HCT116 (cell line): ENCODE measurements around the gene SNX9. TPM values are rescaled to one million over a fixed set of nuclear protein-coding genes. Genes with fewer than 3 reads are reported as not detected.

Source experiments
- ATAC-seq: fragments of 200-7000 bp; cut with Tn5 transposase; 2 replicates; pipeline ENCODE4 v1.9.1; 2020; ENCODE audit warnings: mild to moderate bottlenecking, moderate library complexity
- BruUV-seq: library from RNA; stranded (reverse); fragments of 400-500 nt; replicated peaks from 2 replicates; lab custom pipeline; 2021; lab: Mats Ljungman, UMichigan
- CTCF ChIA-PET: fragments of 300-600 bp; sonication (Branson Sonifier 250); formaldehyde crosslinking; loops from one replicate; lab custom pipeline; 2021; ENCODE audit warnings: antibody characterized with exemption; lab: Charles Lee
- POLR2A ChIA-PET: fragments of 300-600, 350-600 bp; sonication (Branson Sonifier 250); formaldehyde crosslinking; loops from one replicate; lab custom pipeline; 2021; ENCODE audit warnings: antibody characterized with exemption; lab: Charles Lee
- RAD21 ChIA-PET, 2 experiments: fragments of 300-600 bp; sonication (Branson Sonifier 250); formaldehyde crosslinking; loops; one replicate each; lab custom pipeline; 2023; ENCODE audit warnings: low total read pairs in 2 of 2; ENCODE audit not compliant: uncharacterized antibody in 2 of 2, unreplicated experiment in 2 of 2, low non-redundant PET in 1 of 2; lab: Charles Lee
- DNase-seq: peaks from one replicate; pipeline ENCODE4 v3.0.0-alpha.2; 2010; ENCODE audit warnings: low read depth, low spot score
- H2AFZ ChIP-seq: fragments of 200-600 bp; shearing (Covaris generic), sonication (generic); 2 replicates; pipeline ENCODE4 v1.6.1; 2017; ENCODE audit warnings: low read depth, mixed run types, mixed read lengths, antibody characterized with exemption, low read length; ENCODE audit not compliant: poor library complexity, severe bottlenecking
- H3K27ac ChIP-seq: 2 replicates; pipeline ENCODE4 v1.5.1; 2012; ENCODE audit warnings: low read depth, low read length
- H3K27me3 ChIP-seq: fragments of 200-600 bp; sonication (generic); 2 replicates; pipeline ENCODE4 v1.6.1; 2016; ENCODE audit warnings: mixed run types, low read length, mixed read lengths; ENCODE audit not compliant: insufficient read depth
- H3K36me3 ChIP-seq, 2 experiments: fragments of 200-500 bp in 1 of 2; fragments of 200-600 bp in 1 of 2; sonication (Bioruptor generic) in 1 of 2; sonication (generic) in 1 of 2; 2 replicates each; pipeline versions ENCODE4 v1.5.1 to v1.6.1; 2014 to 2016; ENCODE audit warnings: low read length in 2 of 2, inconsistent platforms in 1 of 2, mixed read lengths in 1 of 2, mixed run types in 1 of 2; ENCODE audit not compliant: insufficient read depth in 2 of 2, control insufficient read depth in 1 of 2
- H3K4me1 ChIP-seq, 2 experiments: fragments of 200-600 bp in 1 of 2; sonication (generic) in 1 of 2; 2 replicates each; pipeline versions ENCODE4 v1.5.1 to v1.6.1; 2012 to 2017; ENCODE audit warnings: low read length in 2 of 2, inconsistent platforms in 1 of 2, mild to moderate bottlenecking in 1 of 2, mixed read lengths in 1 of 2, mixed run types in 1 of 2, moderate library complexity in 1 of 2; ENCODE audit not compliant: insufficient read depth in 2 of 2, control insufficient read depth in 1 of 2
- H3K4me2 ChIP-seq: fragments of 200-600 bp; sonication (generic); 2 replicates; pipeline ENCODE4 v1.6.1; 2017; ENCODE audit warnings: mixed run types, low read length, mixed read lengths
- H3K4me3 ChIP-seq, 2 experiments: fragments of 200-600 bp in 1 of 2; sonication (generic) in 1 of 2; replicated peaks in 1 of 2; 2 replicates each; pipeline ENCODE4 v1.5.1; 2011 to 2016; ENCODE audit warnings: low read length in 2 of 2, control low read depth in 1 of 2, low read depth in 1 of 2, mild to moderate bottlenecking in 1 of 2, mixed read lengths in 1 of 2, mixed run types in 1 of 2
- H3K79me2 ChIP-seq: fragments of 200-600 bp; sonication (generic); 2 replicates; pipeline ENCODE4 v1.6.1; 2017; ENCODE audit warnings: mild to moderate bottlenecking, mixed run types, low read length, moderate library complexity, mixed read lengths; ENCODE audit not compliant: insufficient read depth
- H3K9ac ChIP-seq: fragments of 200-600 bp; sonication (generic); 2 replicates; pipeline ENCODE4 v1.6.1; 2016; ENCODE audit warnings: low read length, mixed read lengths
- H3K9me2 ChIP-seq: fragments of 200-600 bp; sonication (generic), shearing (Covaris generic); 2 replicates; pipeline ENCODE4 v1.6.1; 2017; ENCODE audit warnings: mixed run types, mild to moderate bottlenecking, moderate library complexity; ENCODE audit not compliant: insufficient read depth
- H3K9me3 ChIP-seq, 2 experiments: fragments of 200-500 bp in 1 of 2; fragments of 200-600 bp in 1 of 2; sonication (Bioruptor generic) in 1 of 2; sonication (generic) in 1 of 2; 2 replicates each; pipeline ENCODE4 v1.6.1; 2014 to 2017; ENCODE audit warnings: low read length in 2 of 2, mixed read lengths in 2 of 2, inconsistent platforms in 1 of 2, low read depth in 1 of 2, mild to moderate bottlenecking in 1 of 2, mixed run types in 1 of 2, moderate library complexity in 1 of 2; ENCODE audit not compliant: control insufficient read depth in 1 of 2, insufficient read depth in 1 of 2
- H4K20me1 ChIP-seq: fragments of 200-600 bp; sonication (generic), shearing (Covaris generic); 2 replicates; pipeline ENCODE4 v1.6.1; 2017; ENCODE audit warnings: mixed run types, mild to moderate bottlenecking, moderate library complexity; ENCODE audit not compliant: insufficient read depth
- ATF3 ChIP-seq: IDR thresholded peaks from 2 replicates; pipeline ENCODE4 v1.6.1; 2012
- POLR2A ChIP-seq: IDR thresholded peaks from 2 replicates; pipeline ENCODE4 v1.7.0; 2011; ENCODE audit warnings: borderline replicate concordance; ENCODE audit not compliant: insufficient read depth, insufficient read length; ENCODE audit errors: extremely low read depth
- RAD21 ChIP-seq: IDR thresholded peaks from 2 replicates; pipeline ENCODE4 v1.6.1; 2012; ENCODE audit warnings: low read depth, mild to moderate bottlenecking
- SRF ChIP-seq: IDR thresholded peaks from 2 replicates; pipeline ENCODE4 v1.6.1; 2012; ENCODE audit warnings: low read depth
- ZFX ChIP-seq: fragments of 450-650 bp; IDR thresholded peaks from 2 replicates; pipeline ENCODE4 v1.6.1; 2017
- intact Hi-C: fragments of 100-400 bp; cut with micrococcal nuclease; formaldehyde crosslinking; loops from 2 replicates; pipeline ENCODE4 v1.10.0; 2022
- total RNA-seq: library from RNA; stranded (reverse); gene quantifications from one replicate; pipeline ENCODE4 v1.2.1, GENCODE V29; 2021; ENCODE audit not compliant: unreplicated experiment
- TF ChIP-seq, protein P1 (sequence below): IDR thresholded peaks from 2 replicates; pipeline ENCODE4 v1.6.1; 2011; ENCODE audit warnings: mild to moderate bottlenecking, low read length, moderate library complexity; ENCODE audit not compliant: insufficient replicate concordance; ENCODE audit errors: extremely low read depth

Gene SNX9
- total RNA-seq, 1 experiment from 2014 or later = 42.5 TPM

GRCh38 chr6:157961153-157961831 lies 138.2 kb downstream of the SNX9 start:
- ATAC-seq = no peak
- no peaks in the 10 kb centered on the region for H3K4me1 ChIP-seq
- ChIA-PET CTCF (no interaction called here), RAD21 (no interaction called here), POLR2A (no interaction called here)
- no peak for DNase-seq
- H3K27me3 ChIP-seq = no peaks in the 10 kb centered on the region
- H3K9me2 ChIP-seq = no peaks in the 10 kb centered on the region
- no TSS peak for BruUV-seq
- no peak overlapping the region for H3K27ac ChIP-seq
- no peak overlapping the region for H3K9ac ChIP-seq
- no peak overlapping the region for H3K4me3 ChIP-seq
- TF ChIP-seq POLR2A = no peak
- TF ChIP-seq, protein P1, sequence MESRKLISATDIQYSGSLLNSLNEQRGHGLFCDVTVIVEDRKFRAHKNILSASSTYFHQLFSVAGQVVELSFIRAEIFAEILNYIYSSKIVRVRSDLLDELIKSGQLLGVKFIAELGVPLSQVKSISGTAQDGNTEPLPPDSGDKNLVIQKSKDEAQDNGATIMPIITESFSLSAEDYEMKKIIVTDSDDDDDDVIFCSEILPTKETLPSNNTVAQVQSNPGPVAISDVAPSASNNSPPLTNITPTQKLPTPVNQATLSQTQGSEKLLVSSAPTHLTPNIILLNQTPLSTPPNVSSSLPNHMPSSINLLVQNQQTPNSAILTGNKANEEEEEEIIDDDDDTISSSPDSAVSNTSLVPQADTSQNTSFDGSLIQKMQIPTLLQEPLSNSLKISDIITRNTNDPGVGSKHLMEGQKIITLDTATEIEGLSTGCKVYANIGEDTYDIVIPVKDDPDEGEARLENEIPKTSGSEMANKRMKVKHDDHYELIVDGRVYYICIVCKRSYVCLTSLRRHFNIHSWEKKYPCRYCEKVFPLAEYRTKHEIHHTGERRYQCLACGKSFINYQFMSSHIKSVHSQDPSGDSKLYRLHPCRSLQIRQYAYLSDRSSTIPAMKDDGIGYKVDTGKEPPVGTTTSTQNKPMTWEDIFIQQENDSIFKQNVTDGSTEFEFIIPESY = no peak
- TF ChIP-seq ATF3 = no peak
- no peak for TF ChIP-seq ZFX
- no peak for TF ChIP-seq SRF
- no peak for TF ChIP-seq RAD21
- no peaks in the 10 kb centered on the region for H3K36me3 ChIP-seq
- H2AFZ ChIP-seq = no peak overlapping the region
- no peak overlapping the region for H3K4me2 ChIP-seq
- peaks cover 4 to 11% of the 10 kb centered on the region in 2 experiments; a peak in 3 of 4 replicates for H3K9me3 ChIP-seq
- H3K79me2 ChIP-seq = no peaks in the 10 kb centered on the region
- no peaks in the 10 kb centered on the region for H4K20me1 ChIP-seq
- intact Hi-C loops = no loop called here
